ENCODE results near the gene ABR.
"Not testable (repeated sequence)": the region's sequence is repeated elsewhere in the genome, so short reads cannot be mapped to it uniquely, and the experiment has no call there.

The ABR gene

DNA sequence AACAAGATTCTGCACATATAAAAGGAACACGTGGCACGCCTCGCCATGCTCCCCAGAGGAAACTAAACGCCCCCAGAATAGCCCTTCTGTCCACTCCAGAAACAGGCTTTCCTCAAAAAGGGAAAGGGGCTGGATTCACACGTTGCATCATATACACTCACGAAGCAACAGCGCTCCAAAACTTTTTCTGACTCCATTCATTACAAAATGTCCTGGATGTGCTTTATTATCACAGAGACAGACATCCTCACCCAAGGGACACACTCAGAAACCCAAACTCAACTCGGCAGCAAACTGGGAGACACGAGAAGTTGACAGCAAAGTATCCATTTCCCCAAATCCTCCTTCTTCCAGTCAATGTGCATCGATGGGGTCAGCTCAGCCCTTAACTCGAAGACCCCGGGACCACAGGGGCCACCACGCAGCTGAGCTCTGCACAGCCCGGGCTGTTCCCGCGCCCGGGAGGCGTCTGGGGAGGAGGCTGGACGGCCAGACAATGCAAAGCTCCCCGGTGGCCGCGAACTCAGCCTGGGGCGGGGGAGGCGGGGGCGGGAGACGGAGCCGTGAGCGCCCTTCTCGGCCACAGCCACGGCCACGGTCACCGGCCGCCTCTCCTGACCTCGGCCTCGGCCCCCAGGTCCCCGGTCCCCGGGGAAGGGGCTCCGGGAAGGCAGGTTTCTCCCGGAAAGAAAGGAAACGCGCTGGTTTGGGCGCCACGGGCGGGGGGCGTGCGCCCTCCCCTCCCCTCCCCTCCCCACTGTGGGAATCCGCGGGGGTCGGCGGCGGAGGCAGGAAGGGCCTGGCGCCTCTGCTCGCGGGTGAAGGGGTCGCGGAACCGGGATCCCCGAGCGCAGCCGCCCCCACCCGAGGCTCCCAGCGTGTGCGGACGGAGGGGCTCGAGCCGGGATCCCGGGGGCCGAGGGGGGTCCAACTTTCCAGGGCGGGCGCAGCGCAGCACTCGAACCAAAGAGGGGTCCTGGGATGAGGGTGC, 201.4 kb downstream of the ABR start:
- no peak for DNase-seq

DNA sequence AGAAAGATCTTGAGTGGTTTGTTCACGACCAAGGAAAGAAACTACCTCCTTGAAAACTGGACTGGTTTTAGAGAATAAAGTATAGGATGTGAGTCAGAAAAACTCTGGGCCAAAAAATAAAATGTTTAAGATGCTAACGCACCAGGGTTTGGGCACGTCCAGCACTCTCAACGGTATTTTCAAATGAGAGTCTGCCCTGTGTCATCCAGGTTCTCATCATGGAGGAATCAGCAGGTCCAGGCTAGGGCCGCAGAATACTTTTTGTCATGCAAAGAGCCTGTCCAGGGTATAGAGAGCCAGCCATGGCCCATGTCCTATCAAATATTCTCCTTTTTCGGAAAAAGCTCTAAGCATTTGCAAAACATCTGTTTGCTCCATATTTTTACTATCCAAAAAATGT, 202.6 kb downstream of the ABR start:
- no peak for DNase-seq

DNA sequence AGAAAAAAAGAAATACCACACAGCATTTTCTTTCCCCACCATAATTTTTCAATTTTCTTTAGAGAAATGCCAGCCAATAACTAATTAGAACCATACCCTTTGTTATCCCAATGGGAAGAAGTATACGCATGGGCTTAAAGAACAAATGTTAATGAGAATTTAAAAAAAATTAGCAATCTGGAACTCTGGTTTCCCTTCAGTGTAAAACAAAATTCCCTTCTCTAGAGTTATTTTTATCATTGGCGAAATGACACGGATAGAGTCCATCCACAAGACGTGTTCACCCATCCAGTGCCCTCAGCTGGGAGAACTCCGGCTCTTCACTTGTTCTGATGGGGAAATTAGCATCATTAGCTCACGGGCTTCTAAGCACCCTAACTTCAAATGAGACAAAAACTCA, 203.5 kb downstream of the ABR start:
- no peak for DNase-seq

DNA sequence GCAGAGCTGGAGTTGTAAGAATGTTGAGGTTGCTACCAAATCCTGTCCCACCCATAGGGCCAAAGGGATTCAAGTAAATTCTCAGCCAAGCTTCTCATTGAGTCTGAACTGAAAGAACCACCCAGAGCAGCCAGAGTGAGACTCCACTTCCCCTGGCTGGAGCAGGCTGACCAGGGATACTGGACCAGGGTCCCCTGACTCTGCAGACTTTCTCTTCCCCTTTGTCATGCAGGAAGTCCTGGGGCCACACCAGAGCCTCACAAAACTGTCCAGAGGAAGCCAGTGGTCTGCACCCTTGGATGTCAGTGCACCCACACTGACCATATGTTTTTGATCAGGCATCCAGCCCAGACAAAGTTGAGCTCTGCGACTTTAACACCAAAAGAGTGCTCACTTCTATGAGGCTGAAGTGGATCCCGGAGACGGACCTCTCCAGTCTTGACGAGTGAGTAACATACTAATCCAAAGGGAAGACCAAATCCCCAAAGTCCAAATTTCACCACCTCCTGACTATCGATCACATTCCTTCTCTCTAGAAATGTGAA, 204.3 kb downstream of the ABR start:
- no peak for DNase-seq

DNA sequence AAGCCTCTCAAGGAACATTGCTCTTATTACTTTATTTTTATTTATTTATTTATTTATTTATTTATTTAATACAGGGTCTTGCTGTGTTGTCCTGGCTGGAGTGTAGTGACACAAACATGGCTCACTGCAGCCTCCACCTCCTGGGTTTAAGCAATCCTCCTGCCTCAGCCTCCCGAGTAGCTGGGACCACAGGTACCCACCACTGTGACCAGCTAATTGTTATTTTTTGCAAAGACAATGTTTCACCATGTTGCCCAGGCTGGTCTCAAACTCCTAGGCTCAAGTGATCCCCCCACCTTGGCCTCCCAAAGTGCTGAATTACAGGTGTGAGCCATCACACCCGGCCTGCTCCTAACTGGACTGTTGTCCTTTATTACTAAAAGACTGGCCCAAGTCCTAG, 205.0 kb downstream of the ABR start:
- not testable (repeated sequence) for DNase-seq

DNA sequence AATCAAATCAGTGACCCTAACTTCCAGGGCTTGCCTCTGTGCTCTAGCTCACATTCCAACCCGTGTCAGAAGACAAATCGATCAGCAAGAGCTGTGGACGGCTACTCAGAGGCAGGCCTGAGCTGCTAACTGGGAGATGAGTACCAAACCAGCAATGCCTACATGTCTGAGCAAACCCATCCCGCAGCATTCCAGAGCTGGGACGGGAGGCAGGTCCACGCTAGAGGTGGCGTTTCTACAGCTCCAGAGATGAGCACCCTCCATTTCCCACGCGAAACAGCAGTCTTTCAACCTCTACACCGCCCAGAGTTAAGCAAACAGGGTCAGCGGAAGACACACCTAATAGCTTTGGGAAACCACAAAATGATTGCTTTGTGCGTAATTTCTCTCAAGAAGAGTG, 206.7 kb downstream of the ABR start:
- no peak for DNase-seq

DNA sequence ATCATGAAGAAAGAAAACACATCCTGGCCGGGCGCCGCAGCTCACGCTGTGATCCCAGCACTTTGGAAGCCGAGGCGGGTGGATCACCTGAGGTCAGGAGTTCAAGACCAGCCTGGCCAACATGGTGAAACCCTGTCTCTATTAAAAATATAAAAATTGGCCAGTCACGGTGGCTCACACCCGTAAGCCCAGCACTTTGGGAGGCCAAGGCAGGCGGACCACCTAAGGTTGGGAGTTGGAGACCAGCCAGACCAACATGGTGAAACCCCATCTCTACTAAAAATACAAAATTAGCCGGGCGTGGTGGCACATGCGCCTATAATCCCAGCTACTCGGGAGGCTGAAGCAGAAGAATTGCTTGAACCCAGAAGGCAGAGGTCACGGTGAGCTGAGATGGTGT, 207.9 kb downstream of the ABR start:
- DNase-seq = not testable (repeated sequence)

DNA sequence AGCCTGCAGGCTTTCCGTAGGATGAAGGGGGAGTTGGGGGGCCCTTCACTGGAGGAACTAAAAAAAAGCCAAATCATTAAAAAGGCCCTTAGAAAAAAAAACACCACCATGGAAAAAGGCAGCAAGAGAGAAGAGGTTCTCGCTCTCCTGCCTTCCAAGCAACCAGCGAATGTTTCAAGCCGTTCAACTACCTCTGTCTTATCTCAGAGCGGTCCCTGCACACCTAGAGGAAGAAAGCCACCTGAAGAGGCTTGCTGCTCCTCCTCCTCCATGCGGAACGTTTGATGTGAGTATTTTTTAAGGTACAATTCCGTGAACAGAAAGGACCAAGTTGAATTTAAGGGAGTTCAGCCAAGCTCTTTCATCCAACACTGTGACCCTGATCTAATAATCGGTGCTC, 209.4 kb downstream of the ABR start:
- DNase-seq = no peak

DNA sequence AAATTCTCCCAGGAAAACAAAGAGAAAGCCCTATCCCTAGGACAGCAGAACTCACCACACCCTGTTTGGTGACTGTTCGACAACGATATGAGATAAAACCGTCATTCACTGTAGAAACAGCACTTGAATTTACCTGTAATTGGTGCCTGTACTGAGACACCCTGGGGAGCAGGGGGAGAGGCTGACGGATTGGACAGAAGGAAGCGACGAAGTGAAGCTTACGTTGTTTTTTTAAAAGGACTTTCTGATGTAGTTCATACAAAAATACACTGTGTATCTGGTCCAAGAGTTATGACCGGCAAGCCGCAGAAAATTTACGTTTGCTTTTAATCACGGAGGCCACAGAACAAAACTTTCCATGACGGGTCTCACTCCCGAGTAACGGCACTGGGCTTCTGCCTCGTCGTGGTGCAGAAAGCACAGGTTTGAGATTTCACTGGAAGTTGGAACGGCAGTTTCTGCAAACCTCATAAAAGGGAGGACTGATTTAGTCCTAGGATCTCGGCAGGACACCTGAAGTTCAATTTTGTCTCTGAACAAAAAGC, 209.9 kb downstream of the ABR start:
- no peak for DNase-seq

DNA sequence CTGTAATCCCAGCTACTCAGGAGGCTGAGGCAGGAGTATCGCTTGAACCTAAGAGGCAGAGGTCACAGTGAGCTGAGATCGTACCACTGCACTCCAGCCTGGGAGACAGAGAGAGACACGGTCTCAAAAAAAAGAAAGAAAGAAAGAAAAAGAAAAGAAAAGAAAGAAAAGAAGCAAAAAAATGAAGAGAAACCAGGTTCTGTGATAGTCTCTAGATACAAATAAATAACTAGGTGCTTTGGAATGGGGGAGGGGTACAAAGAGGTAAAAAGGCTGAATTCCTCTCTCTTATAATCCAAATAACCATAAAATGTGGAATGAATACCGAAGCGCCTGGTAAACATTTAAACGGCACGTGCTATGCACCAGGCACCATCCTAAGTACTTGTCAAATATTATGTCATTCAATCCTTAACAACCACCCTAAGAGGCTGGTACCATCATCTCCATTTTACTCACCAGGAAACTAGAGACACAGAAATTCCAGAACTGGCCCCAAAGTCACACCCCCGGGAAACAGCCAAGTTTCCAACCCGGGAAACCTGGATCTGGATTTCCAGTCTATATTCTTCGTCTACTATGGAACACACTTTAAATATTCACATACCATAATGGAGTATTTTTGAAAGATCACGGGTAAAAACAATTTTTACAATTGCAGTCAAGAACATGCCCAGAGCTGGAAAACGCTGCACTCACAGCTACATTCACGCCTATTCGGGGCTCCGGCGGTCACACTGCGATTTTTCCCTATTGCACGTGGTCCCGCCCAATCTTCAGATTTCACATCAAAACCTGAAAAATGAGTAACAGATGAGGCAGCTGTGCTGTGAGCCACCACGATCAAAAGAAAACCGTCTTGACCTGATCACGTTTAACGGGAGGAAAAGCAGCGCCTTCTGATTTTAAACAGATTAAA, 210.7 kb downstream of the ABR start:
- DNase-seq = no peak

DNA sequence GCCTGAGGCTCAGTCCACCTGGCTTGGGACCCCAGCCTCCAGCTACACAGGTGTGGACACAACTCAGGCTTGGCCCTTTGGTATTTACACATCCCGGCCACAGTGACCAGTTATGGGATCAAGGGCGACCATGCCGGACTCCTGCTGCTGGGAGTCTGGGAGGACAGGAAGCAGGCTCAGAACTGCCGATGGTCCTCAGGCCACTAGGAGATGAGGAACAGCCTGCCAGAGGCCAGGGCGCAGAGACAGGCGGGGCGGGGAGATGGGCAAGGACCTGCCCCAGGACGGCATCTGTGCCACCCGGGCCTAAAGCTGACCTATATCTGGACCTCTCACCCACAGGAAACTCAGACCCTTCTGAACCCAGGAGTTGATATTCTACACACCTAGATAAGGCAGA, 212.7 kb downstream of the ABR start:
- no peak for DNase-seq

DNA sequence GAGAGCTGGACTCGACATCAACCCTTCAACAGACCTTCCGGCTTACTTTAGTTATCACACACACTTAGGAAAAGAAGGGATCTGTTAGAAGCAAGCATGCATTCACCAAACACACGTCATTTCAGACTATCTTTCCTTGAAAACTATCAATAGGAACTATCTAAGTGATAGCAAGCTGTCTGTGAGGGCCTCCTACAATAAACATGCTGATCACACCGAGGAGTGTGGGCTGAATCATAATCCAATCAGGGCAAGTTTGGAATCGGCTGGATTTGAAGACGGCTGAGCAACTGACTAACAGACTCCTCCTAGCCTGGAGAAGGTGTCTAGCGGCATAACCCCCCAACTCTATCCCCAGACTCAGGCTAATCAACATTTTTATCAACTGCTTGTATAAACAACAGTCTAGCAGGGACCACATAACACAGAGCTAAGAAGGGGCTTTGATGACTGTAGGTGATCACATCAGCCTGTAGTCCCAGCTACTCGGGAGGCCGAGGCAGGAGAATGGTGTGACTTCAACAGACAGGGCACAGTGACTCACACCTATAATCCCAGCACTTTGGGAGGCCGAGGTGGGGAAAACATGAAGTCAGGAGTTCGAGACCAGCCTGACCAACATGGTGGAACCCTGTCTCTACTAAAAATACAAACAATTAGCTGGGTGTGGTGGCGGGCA, 214.3 kb downstream of the ABR start:
- no peak for DNase-seq

DNA sequence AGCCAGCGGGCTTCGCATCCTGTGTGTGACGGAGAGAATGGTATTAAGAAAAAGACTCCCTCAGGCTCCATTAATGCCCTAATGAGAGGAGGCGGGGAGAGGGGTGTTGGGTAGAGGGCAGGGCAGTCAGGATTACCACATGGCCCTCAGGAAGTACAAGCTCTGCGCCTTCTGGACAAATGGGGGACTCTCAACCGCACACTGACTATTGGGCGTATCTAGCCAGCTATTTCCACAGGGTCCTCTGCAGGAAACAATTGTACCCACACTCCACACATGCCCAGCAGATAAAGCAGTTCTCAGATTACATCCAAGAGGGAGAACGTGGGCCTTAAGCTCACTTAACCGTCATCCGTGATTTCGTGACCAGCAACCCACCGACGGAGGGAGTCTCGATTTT, 214.9 kb downstream of the ABR start:
- DNase-seq = no peak

DNA sequence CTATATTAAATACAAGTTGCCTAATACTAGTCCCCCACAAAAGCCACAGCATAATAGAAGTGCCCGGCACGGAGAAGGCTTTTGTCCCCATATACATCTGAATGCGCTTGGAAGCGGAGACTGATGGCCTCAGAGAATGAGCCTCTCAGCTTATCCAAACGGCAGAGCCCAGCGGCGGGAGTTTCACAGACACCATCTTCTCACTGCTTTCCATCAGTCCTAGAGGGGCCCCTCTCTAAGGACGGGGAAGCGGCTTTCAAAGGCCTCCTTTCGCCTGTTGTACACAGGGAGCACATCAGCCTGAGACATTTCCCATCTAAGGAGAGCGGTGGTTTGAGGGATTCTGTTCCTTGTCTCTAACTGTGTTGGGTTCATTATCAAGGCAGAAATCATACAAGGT, 217.1 kb downstream of the ABR start:
- DNase-seq = no peak

DNA sequence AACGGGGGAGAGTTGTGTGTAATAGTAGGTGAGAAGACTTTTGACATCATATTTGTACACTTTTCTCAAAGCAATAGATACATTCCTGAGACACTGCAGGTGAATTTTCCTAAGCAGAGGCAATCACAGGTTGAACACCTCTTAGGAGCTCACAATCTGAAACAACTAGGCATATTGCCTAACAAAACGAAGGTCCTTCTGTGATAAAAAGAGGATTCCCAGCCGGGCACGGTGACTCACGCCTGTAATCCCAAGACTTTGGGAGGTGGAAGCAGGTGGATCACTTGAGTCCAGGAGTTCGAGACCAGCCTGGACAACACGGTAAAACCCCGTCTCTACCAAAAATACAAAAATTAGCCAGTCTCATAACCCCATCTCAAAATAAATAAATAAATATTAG, 217.6 kb downstream of the ABR start:
- no peak for DNase-seq

DNA sequence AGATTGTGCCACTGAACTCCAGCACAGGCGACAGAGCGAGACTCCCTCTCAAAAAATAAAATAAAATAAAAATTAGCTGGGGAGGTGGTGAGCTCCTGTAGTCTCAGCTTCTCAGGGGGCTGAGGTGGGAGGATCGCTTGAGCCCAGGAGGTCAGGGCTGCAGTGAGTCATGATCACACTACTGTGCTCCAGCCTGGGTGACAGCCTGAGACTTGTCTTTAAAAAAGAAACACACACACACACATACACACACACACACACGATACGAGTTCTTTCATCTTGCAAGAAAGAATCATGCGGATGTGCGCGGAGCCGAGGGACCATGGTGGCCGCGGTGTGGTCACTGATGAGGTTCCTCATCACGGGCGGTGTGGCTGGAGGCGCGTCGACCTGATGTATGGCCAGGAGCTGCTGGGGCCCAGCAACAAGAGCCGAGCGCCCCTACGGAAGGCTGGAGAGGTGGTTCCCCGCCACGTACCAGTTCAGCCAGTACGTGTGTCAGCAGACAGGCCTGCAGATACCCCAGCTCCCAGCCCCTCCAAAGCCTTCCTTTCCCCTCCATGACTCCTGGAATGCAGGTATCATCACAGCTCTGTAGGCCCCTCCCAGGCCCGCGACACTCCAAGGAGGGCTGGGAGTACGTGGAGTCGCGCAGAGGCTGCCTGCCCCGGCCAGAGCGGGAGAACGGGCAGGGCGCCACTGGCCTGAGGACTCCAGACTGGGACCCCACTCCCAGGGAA, 220.9 kb downstream of the ABR start:
- no peak for DNase-seq

DNA sequence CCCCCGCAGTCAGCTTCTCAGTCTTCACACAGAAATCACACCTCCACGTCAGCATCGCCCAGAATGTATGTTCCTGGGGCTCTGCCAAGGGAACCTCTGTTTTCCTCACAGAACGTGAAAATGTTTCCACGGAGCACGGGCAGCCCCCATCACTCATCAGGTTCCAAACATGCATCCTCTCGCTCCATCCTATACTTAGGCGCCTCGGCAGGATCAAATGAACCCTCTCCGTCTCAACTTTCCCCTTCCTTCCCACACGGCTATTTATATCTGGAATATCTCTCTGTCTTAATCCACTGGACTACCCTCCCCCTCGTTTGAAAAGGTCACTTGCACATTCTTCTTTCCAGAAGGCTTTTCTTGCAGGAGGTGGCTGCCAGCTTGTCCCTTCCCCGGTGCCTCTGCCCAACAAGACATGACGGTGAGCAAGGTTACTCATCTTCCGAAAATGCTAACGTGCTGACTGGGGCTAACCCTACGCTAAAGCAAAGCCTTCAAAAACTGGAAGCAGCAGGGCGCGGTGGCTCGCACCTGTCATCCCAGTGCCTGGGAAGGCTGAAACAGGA, 221.8 kb downstream of the ABR start:
- no peak for DNase-seq

DNA sequence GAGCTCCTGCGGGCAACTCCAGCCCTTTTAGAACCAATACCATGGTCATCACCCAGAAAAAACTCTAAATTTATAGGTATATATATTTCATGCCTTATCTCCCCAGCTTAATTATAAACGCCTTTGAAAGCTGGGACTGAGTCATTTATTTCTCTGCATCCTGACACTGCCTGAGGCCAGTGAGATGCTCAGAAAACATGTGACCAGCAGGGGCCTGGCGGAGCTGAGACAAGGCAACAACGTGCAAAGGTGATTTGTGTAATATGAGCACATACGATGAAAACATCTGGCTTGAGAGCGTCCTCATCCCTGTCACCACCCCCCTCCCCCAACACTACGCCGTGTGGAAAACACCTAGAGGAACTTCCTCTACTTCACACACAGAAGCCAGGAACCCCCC, 222.9 kb downstream of the ABR start:
- no peak for DNase-seq

DNA sequence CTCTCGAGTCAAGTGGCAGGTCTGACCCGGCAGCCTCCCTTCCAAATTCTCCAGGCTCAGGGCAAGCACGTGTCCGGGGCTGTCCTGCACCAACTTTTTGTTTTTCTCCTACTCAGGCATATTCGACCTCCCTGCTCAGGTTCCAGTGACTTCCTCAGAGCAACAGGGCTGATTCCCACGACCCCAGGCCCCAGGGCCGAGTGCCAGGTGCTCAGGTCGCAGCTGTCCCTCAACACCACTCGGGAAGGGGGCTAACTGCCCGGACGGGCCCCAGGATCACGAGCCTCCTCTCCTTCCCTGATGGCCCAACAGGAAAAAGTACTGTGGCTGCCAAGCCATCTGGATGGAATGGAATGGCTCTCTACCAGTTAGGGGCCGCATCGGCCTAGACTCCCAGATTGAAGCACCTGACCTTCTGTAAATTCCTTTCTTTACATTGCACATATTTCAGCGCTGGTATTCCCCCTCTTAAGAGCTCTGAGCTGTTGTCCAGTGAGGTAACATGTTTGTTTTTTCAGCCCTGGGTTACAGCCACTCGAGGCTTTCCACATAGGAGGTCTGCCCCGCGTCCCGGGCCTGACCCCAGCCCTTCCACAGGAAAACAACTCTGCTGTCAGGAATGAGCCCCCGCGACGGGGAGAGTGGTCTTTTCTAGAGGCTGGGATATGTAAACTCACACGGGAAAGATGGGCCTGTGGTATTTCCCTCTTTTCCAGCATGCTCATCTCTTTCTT, 225.2 kb downstream of the ABR start:
- DNase-seq = no peak

DNA sequence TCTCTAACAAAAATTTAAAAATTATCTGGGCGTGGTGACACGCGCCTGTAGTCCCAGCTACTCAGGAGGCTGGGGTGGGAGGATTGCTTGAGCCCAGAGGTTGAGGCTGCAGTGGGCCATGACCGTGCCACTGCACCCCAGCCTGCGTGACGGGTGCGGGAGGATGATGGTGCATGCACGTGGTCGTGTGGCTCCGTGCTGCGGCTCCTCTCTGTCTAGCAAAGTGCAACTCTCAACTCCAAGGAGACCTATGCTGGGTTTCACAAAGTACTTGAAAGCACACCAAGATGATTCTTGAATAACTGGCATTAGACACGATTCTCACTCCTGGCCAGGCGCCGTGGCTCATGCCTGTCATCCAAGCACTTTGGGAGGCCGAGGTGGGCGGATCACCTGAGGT, 226.0 kb downstream of the ABR start:
- no peak for DNase-seq

Measured in 8988T (cell line).